Stimulated activated CD4-positive, alpha-beta T cell treated with anti-CD3 and anti-CD28 coated beads, TNF-alpha, amount 100 ng/mL, for 4 hours (primary cell): Measurements from ENCODE around the gene GNG4.
"Not testable (repeated sequence)": the region's sequence is repeated elsewhere in the genome, so short reads cannot be mapped to it uniquely, and the experiment has no call there.

Source experiments
- DNase-seq, 3 experiments: peaks; one replicate each; pipeline ENCODE4 v3.0.0-alpha.2; 2020; ENCODE audit warnings: low read depth in 3 of 3

Gene GNG4

DNA sequence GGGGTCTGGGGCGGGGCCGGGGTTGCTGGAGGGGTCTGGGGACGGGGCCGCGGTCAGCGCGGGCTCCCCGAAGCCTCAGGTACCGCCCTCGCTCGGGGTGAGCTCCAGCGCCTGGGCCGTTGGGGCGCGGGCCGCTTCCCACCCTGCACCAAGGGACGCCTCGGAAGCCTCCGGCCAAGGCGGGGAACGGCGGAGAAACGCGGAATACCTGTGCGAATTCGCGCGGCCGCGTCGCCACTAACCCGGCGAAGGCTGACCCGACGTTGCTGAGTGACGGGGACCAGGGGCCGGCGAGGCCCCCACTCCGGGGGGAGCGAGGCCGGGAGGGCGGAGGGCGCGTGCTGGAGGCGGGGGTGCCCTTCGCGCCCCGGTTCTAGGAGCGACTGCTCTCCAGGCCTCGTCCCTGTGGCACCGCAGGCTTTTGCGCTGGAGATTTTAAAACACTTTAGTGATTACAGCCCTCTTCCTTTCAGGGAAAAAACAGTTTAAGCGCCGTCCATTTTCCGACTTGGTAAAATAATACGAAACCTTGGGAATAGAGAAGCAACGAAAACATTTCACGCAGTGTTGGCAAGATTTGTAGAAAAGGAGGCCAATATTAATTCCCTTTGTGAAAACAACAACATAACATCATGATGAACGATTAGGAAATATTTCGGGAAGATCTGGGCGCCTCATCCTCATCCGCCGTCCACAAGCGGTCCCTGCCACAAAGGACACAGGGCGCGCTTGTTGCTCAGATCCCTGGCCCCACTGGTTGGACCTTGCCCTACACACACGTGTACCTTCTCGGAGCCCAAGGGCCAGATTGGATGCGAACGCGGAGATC lies 971 bp upstream of the GNG4 start:
- no peak for DNase-seq

DNA sequence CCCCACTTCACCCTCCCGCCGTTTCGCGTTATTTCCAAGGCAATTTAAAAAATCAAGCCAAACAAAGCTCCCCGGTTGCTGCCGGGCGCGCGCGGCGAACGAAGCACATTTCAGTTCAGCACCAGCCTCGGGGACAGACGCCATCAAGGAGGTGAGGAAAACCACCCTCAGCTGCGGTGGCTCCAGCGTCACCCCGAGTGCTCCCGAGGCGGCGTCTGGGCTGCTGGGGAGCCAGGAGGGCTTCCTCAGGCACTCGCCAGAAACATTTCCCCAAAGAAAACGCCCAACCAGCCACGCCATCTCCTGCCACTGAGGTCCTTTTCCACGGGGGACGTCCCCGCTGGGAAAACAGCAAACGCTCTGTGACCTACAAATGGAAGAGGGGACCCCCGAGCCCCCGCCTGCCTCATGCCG lies 623 bp downstream of the GNG4 start:
- peak in 1 of 3 experiments; percentile 15 for DNase-seq

DNA sequence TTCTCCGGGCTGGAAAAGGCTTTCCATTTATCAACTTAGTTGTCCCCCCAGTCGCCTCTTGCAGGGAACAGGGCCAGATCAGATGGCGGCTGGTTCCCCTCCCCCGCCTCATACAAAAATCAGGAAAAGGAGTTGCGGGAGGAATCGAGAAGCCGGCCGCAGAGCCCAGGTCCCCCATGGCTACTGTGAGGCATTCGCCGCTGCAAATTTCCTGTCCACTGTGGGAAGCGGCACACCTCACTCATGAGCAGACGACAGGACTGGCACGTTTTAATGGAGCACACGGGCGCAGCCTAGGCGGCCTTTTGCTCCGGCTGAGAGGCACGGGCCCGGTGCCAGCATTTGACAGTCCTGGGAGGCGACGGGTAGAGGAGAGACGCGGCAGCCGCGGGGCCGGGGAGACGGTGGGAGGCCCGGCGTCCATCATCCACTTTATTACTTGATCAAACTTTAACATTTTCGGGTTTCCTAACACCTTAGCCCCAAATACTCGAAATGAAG lies 1.1 kb downstream of the GNG4 start:
- no peak for DNase-seq

DNA sequence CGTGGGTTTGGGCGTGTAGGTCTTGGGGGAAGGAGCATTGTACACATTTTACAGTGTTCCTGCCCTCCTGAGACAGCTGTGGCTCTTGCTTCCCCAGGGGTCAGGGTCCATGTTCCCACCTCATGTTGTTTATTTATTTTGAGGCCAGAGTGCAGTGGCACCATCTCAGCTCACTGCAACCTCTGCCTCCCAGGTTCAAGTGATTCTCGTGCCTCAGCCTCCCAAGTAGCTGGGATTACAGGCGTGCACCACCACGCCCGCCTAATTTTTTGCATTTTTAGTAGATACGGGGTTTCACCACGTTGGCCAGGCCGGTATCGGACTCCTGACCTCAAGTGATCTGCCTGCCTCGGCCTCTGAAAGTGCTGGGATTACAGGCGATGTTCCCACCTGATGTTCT lies 2.0 kb downstream of the GNG4 start:
- DNase-seq = not testable (repeated sequence)

DNA sequence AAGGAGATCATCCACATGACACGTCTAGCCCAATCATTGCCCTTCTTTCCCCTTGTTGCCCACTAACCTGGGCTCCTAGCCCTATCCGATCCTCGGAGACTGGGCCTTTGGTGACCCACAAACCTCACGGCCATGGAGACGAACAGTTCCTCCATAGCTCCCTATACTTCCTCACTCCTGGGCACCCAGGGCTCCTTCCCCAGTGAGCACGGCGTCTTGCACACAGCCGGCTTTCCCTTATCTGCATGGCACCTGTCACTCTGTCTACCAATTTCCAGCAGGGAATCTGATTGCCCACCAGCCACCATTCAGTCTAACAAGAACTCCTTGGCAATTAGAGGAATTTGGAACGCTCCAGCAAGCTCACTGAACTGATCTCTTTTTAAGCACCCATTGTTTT lies 3.1 kb downstream of the GNG4 start:
- no peak for DNase-seq

DNA sequence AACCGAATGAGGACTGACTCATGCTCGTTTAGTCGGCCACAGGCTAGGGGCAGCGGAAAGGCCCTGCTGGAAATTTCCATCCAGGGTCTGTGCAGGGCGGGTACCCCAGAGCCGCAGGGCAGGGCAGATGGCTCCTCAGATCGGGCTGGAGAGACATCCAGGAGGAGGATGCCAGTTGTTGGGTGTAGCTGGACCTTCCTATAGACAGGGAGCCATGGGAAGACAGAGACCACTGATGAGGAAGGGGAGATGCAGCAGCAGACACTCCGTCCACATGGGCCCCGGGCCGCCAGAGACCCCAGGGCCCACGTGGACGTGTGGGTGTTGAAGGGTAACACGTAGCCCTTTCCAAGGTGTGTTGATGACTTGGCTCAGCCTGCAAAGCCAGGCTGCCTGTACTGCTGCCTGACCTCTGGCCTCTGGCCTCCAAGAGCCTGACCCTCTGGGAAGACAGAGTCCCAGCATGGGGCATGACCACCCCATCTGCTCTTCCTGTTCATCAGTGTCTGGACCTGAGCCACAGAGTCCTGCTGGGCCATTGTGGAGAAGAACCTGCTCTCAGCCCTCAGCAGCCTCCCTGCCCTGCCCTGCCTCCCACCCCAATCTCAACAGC lies 4.8 kb downstream of the GNG4 start:
- no peak for DNase-seq

DNA sequence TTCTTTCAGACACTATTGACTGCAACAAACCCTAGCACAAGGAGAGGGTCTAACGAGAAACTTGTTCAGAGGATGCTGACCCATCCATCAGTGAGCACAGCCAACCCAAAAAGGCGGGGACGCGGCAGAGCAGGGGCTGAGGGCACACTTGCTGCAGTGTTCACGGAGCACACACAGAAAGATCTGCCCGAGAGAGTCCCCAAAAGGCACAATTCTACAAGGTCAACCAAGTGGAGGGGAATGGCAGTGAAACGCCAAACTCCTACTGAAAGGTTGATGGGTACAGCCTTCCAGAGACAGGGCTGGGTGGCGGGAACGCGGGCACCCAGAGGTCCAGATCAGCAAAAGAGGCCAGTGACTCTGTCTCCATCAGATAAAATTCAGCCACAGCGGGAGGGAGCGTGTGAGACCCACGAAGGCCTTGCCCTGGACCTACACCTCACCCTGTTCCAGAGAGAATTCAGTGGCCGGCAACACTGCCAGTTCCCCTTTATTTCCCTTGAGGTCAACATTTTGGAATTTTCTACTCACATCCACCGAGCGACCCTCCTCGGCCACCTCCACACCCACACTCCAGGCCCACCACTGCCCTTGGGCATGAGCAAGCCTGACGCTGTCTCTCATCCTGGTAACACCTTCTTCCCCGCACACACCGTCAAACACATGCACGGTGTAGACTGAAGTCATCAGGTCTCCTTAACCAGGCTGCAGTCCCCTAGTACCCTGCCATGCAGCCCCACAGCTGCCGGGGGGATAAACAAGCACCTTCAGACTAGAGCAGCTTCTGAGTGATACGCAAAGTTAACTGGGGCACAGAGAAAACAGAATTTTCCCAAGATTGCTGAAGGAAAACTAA lies 5.5 kb downstream of the GNG4 start:
- DNase-seq = no peak

DNA sequence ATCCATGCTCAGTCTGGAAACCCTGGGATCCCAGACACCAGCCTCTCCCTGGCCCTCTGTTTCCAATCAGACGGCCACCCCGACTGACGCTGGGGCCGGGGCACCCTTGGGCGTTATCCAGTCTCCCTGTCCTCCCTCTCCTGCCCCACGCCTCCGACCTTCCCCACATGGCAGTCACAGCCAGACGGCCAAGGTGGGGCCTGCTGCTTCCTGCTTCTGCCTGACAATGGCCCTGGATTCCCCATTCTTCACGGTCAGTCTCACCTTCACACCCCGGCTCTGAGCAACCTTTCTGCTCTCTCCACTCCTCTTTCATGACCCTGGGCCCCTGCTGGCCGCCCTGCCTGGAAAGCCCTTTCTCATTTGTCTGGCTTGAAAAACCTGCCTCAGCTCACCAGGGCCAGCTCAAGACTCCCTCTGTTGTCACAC lies 6.6 kb downstream of the GNG4 start:
- no peak for DNase-seq

DNA sequence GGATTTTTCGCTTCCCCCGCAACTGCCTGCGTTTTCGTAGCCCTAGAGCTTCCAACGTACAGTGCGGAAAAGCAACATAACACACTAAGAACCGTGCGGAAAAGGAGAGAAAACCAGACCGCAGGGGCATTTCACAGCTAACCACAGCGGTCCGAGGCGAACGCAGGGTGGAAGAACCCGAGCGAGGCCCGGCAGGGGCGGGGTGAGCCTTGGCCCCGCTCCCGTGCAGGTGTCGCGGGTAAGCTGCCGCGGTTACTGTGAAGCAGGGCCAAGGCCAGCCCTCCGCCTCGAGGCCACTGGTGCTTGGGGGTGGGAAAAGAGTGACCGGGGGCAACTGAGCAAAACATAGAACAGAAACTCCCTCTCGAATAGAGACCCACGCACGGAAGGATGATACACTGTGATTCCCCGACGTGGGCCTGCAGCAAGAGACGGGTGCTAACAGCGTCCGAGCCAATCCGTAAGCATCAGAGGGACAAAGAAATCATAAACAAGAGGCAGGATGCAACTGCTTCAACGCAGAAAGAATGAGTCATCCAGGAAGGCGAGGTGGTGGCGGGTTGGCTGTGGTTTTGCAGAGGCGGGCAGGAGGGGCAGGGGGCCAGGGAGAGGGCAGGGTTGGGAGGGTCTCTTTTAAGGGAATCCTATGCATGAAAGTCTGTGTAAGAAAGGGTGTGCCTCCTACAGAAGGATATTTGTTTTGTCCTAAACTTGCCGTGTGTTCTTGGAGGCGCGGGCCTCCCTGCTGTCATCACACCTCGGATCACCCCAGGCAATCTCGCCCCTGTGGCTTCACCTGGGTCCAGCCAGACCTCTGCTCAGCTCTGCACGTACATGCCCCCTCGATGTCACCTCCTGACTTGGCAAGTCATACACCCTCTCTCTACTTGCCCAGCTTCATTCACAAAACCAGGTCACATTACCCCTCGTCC lies 7.3 kb downstream of the GNG4 start:
- peak in 2 of 3 experiments; percentile 26 to 53 for DNase-seq

DNA sequence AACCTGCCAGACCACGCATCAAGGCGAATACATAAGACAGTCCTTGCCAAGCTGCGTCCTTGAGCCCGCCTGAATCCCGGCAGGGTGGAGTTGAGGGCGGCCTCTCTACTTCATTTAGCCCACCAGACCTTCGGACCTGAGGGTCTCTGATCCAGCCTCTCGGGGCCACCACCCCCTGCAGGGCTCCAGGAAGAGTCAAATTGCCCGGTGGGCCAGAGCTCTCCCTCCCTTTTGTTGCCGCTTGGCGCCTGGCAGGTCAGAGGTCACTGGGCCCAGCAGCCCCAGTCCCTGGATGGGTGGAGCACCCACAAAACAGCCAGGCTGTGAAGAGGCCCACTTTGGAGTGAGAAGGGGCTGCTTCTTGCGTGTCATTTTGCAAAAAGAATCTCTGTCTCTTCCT lies 9.0 kb downstream of the GNG4 start:
- no peak for DNase-seq

DNA sequence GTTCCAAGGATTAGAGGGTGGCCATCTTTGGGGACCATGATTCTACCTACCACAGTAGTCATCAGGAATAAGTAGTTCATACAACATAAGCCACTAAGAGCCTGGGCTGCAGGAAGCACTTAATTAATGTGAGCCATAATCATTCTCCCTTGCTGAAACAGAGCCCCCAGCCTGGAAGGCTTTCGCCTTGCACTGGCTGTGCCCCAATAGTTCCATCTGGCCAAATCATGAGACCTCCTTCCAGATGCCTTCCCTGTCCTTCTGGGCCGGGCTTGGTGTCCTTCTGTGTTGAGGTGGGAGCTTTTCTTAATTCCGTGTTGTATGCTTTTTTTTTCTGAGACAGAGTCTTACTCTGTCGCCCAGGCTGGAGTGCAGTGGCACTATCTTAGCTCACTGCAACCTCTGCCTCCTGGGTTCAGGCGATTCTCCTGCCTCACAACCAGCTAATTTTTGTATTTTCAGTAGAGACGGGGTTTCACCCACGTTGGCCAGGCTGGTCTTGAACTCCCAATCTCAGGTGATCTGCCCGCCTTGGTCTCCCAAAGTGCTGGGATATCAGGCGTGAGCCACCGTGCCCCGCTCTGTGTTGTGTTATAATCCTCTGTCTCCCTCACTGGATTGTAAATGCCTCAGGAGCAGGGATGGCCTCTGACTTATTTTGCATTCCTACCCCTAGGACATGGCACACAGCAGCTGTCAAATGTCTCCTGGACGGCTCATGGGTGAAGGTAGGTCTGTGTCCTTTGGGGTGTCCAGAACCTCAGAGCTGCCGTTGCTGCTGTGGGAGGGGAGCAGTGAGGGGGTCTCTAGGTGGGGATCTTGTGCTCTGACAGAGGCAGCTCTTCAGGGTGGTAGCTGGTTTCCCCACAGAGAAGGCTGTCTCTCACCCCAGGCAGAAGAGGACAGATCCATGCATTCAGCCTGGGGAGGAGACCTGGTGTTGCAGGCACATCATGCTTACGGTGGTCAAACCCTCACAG lies 10.1 kb downstream of the GNG4 start:
- no peak for DNase-seq

DNA sequence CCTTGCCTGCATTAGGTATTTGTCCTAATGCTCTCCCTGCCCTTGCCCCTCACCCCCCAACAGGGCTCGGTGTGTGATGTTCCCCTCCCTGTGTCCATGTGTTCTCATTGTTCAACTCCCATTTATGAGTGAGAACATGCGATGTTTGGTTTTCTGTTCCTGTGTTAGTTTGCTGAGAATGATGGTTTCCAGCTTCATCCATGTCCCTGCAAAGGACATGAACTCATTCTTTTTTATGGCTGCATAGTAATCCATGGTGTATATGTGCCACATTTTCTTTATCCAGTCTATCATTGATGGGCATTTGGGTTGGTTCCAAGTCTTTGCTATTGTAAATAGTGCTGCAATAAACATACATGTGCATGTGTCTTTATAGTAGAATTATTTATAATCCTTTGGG lies 11.0 kb downstream of the GNG4 start:
- not testable (repeated sequence) for DNase-seq

DNA sequence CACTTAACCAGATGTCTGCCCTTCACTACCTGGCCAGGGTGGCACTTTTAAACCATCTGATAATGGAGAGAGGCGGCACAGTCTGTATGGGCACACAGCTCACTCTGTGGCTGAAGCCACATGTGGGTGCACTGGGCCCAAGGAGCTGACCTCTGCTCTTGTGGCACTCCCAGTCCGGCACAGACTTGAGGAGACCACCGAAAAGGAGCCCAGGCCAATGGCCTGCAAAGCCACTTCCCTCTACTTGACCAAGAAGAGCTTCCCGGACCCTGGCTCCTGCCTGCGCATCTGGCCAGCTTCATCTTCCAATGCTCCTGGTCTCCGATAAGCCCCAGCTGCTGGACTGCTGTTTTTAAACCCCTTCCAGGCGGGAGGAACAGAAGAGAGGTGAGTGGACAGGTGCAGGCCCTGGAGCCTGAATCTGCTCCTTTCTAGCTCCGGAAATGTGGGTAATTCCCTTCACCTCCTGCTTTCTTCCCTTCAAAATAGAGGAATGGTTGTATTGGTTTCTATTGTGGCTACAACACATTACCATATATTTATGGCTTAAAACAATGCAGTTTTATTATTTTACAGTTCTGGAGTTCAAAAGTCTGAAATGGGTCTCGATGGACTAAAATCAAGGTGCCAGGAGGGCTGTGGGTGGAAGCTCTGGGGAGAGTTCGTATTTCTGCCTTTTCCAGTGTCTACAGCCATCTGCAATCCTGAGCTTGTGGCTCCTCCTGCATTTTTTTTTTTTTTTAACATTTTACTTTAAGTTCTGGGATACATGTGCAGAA lies 11.6 kb downstream of the GNG4 start:
- no peak for DNase-seq

DNA sequence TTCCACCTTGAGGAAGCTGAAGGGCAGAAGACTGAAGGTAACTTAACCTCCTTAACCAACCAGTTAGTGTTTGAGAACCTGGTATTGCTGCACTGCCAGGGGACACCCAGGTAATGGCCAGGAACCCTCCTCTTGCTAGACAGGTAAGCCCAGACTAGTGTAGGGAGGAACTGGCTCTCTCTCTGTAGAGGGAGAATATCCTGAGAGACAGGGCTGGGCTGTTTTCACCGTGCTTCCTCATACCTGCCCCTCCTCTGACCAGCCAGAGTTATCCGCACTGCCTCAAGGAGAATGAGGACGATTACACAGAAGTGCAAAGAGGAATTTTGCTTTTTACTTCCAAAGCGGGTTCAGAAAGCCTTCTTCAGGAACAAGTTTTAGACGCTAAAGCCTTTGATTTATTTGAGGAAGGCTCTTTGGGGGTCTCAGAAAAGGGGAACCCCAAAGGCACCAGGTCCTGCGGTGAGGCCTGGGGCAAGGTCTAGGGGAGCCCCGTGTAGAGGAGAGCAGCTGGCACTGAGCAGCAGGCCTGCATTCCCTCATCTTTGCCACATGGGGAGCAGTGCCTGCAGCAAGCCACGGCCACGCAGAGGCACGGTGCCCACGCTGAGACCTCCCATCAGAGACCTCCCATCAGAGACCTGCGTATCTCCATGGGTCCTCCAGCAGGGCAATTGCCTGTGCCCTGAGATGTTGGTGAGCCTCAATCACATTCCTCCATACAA lies 13.5 kb downstream of the GNG4 start:
- DNase-seq = no peak

DNA sequence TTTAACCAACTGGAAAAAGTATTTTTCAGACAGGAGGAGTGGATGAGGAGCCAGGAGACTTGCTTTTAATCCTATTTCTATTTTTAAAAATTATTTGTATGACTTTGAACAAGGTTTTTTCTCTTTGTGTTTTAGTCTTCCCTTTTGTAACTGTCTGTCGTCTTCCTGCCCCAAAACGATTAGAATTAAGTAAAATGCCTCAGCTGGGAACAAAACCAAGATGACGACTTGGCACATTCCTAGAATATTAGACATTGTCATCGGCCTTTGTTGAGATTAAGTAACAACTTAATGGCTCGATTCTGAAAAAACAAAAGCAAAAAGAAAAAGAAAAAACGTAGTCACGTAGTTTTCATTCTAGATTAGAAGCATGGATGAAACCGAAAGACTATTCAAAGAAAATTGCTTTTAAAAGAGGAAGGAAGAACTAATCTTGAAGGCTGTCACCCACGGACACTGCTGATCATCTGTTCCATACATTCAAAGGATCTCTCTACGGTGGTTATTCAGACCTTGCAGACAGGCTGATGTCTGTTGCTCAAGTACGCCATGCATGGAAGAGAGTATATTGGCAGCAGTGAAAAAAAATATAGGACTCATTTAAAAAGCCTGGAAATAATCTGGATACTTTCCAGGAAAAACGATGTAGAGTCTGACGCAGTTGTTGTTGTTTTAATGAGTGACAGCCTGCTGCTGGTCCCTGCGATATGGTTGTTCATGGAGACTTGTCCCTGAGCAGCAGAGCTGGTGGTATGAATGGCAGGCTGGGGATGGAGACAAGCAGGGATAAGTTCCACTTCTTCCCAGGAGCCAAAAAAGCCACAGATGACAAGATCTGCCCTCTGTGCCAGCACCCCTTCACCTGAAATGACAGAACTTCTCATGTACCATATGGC lies 16.8 kb downstream of the GNG4 start:
- DNase-seq = no peak

DNA sequence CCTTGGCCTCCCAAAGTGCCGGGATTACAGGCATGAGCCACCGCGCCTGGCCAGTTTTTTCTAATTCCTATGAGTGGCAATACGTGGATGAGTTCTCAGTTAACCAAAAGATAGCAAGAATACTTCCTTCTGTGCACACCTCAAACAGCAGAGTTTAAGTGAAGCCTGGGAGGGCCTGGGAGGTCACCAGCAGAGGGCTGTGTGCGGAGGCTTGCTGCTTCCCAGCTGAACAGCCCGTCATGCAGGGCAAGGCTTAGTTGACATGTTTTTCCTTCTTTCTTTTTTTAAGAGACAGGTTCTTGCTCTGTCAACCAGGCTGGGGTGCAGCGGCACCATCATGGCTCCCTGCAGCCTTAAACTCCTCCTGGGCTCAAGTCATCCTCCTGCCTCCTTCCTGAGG lies 17.8 kb downstream of the GNG4 start:
- DNase-seq = no peak

DNA sequence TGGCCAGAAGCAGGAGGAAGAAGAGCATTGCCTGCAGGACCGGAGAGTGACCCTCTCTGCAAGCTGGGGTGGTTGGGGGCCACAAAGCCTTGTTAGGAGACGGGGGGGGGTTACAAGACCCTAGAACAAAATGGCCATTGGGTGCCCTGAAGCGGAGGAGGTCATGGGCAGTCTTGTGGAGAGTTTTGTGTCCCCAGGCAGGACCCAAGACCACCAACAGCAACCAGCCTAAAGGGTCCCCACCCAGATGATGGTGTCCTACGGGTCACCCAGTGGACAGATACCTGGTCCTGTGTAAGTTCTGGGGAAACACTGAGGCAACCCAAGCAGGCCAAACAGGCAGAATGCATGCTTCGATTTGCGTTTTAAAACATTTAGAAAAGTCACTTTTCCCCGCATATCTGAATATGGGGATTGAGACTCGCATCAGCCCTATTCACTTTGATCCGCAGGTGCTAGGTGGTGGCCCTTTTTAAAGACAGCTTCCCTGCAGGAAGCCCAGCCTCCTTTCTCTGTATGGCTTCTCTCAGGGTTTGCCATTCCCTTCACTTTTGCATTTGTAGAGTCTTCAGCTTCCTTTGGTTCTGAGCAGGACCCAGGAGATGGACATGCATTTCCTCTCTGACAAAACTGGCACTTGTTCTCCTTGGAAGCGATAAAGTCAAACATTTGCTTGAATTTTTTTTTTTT lies 21.1 kb downstream of the GNG4 start:
- DNase-seq = no peak
